Peyer's patch (tissue), 4 donors: ENCODE data around the gene MLLT10.

Source experiments
- CTCF ChIP-seq, 6 experiments: fragments of 450-650 bp in 4 of 6; fragments of 200-600 bp in 2 of 6; sonication (generic) in 1 of 6; IDR thresholded peaks; one replicate each; pipeline ENCODE4 v1.5.1; 2017 to 2019; ENCODE audit warnings: antibody characterized with exemption in 6 of 6, mild to moderate bottlenecking in 3 of 6, moderate library complexity in 1 of 6
- POLR2A ChIP-seq, 2 donors: fragments of 450-650 bp; IDR thresholded peaks; one replicate each; pipeline ENCODE4 v1.5.1; 2017; ENCODE audit warnings: antibody characterized with exemption in 2 of 2, mild to moderate bottlenecking in 2 of 2, moderate library complexity in 2 of 2

- TF ChIP-seq CTCF (IDR thresholded peaks at IDR 0.05): no peak
- TF ChIP-seq POLR2A (IDR thresholded peaks at IDR 0.05): no peak
Measured at GRCh38 chr10:21572578-21572977, 38.5 kb downstream of the MLLT10 start.
